Activated naive CD8-positive, alpha-beta T cell (primary cell): Measurements from ENCODE around the gene EVI5L.

Source experiments
- H3K27ac Mint-ChIP-seq: one replicate; pipeline ENCODE4 v1.8.0; 2021; ENCODE audit warnings: mixed read lengths
- H3K27me3 Mint-ChIP-seq: one replicate; pipeline ENCODE4 v1.8.0; 2021; ENCODE audit warnings: mixed read lengths
- H3K36me3 Mint-ChIP-seq: one replicate; pipeline ENCODE4 v1.8.0; 2021; ENCODE audit warnings: mixed read lengths
- H3K4me1 Mint-ChIP-seq: one replicate; pipeline ENCODE4 v1.8.0; 2021; ENCODE audit warnings: low read depth, mixed read lengths
- H3K4me3 Mint-ChIP-seq: one replicate; pipeline ENCODE4 v1.8.0; 2021; ENCODE audit warnings: mild to moderate bottlenecking, mixed read lengths
- H3K9me3 Mint-ChIP-seq: one replicate; pipeline ENCODE4 v1.8.0; 2021; ENCODE audit warnings: low read depth, mixed read lengths

The EVI5L gene

DNA sequence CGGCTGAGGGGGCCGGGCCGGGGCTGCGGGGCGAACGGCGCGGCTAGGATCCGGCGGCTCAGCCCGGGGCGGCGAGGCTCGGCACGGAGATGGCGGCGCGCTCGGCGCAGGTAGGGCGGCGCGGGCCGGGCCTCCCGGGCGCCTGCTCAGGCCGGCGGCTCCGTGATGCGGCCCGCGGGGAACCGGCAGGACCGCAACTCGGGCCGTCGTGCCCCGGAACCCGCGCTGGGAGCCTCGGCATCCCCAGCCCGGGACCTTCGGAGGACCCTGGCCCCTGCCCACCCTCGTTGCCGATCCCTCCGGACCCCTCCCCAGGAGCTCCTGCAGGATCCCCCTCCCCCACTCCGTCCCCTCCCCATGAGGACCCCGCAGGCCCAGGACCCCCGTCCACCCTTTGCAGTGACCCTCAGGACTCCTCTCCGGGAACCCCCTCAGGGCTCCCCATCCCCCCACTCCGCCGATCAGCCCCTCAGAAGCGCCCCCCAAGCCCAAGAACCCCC, 304 bp downstream of the EVI5L start:
- Mint-ChIP-seq H3K4me3 (no peak overlapping the region), H3K27ac (no peak overlapping the region), H3K27me3 (no peaks in the 10 kb centered on the region), H3K36me3 (no peaks in the 10 kb centered on the region), H3K9me3 (no peaks in the 10 kb centered on the region), H3K4me1 (peaks cover 14% of the 10 kb centered on the region)

DNA sequence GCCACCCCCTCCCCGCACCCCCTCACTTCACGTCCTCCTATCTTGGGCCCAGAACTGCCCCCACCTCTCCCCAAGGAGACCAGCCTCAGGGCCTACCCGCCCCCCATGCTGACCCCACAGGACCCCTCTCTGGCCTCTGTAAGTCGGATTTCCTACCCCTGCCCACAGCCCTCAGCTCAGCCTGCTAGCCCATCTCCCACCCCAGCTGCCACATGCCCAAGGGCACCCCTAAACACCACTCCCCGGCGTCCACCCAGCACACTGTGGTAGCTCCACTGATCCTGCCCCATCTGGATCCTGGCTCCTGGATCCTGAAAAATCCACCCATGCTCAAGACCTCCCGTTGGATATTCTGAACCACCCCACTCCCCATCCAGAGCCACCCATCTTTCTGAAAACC, 805 bp downstream of the EVI5L start:
- H3K27me3 Mint-ChIP-seq, result no peaks in the 10 kb centered on the region
- peaks cover 14% of the 10 kb centered on the region for H3K4me1 Mint-ChIP-seq
- peak overlapping the region; percentile 83 for H3K4me3 Mint-ChIP-seq
- no peaks in the 10 kb centered on the region for H3K9me3 Mint-ChIP-seq
- H3K27ac Mint-ChIP-seq, result no peak overlapping the region
- H3K36me3 Mint-ChIP-seq, result no peaks in the 10 kb centered on the region

DNA sequence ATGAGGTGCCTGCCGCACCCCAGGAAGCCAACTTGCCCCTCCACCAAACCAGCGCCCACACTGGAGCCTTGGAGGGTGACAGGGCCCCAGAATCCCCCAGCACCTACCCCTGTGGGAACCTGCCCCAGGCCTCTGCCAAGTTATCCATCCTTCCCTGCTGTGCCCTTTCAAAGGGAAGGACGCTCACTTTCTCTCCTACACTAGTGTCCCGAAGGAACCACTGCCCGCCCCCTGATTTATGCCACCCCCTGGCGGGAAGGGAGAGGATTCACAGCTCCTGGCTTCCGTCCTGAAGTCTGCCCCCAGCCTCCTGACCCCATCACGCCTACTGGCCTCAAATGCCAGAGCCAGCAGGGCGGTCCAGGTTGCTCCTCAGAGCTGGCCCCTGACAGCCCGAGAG, 1.4 kb downstream of the EVI5L start:
- H3K27me3 Mint-ChIP-seq, result no peaks in the 10 kb centered on the region
- peaks cover 14% of the 10 kb centered on the region for H3K4me1 Mint-ChIP-seq
- peak overlapping the region; percentile 83 for H3K4me3 Mint-ChIP-seq
- no peak overlapping the region for H3K27ac Mint-ChIP-seq
- no peaks in the 10 kb centered on the region for H3K36me3 Mint-ChIP-seq
- no peaks in the 10 kb centered on the region for H3K9me3 Mint-ChIP-seq

DNA sequence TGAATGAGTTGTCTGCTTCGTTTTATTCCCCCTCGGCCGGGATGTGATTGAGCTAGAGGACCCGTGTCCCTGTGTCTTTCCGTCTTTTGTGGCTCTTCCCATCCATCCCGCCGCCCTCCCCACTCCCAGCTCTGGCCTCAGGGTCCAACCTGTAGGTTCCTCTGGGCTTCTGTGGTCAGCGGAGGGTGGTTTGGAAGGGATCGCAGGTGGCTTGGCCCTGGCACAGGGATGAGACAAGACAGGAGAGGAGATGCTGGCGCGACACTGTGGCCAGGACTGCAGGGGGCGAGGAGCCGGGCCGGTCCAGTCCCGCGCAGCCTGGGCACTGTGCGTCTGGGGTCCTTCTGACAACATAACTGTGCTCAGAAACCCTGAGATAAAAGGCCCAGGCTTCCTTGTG, 2.0 kb downstream of the EVI5L start:
- H3K4me3 Mint-ChIP-seq, result peak overlapping the region; percentile 83
- no peaks in the 10 kb centered on the region for H3K27me3 Mint-ChIP-seq
- no peaks in the 10 kb centered on the region for H3K36me3 Mint-ChIP-seq
- H3K27ac Mint-ChIP-seq, result no peak overlapping the region
- H3K4me1 Mint-ChIP-seq, result peaks cover 14% of the 10 kb centered on the region
- no peaks in the 10 kb centered on the region for H3K9me3 Mint-ChIP-seq

DNA sequence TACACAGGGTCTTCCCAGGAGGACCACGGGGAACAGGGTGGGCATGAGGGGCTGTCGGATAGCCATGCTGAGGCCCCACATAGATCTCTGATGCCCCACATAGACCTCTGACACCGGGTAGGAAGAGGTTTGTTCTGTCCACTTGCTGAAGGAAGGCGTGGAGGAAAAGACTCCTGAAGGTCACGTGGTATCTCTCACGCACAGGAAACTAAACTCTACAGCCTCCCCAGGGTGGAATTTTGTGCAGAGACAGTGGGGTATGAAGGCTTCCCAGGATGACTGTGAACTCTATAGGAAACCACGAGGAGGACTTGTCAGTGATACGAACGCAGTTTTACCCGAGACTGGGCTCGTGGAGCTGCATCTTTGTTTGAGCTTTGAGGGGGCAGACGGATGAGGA, 2.8 kb downstream of the EVI5L start:
- Mint-ChIP-seq H3K9me3 (no peaks in the 10 kb centered on the region), H3K36me3 (no peaks in the 10 kb centered on the region), H3K27ac (no peak overlapping the region), H3K4me1 (peaks cover 14% of the 10 kb centered on the region), H3K4me3 (no peak overlapping the region), H3K27me3 (no peaks in the 10 kb centered on the region)

DNA sequence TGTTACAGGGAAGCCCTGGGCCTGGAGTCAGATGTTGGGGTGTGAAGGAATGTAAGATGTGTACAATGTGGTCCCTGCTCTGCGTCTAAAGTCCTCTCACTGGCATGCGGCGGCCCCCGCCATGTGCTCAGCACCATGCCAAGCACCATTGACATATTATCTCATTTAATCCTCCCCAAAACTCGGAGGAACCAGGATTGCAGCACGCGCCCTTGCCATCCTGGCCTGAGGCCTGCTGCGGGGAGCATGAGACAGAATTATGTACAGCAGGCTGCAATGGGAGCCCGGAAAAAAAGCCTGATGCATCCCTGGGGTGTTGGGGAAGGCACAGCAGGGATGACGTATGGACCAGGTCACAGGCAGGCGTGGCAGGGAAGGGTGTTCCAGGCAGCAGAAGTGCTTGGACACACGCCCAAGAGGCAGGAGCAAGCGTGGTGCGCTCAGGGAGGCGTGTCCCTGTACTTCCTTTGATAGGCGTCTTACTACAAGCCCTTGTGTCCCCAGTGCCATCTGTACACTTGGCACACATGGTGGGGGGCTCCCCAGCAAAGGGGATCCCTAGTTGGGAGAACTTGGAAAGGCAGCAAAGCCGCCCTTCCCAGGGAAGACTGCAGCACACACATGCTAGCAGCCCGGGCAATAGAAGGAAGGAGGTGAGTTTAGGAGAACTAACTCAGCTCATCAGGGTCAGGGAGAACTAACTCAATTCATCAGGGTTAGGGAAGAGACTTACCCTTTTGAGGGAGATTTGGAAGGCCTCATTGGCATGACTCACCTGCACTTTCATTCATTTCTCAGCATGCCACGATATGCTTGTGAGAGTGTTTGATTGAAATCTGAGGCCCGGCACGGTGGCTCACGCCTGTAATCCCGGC, 3.4 kb downstream of the EVI5L start:
- Mint-ChIP-seq H3K4me3 (no peak overlapping the region), H3K36me3 (no peaks in the 10 kb centered on the region), H3K9me3 (no peaks in the 10 kb centered on the region), H3K27ac (no peak overlapping the region), H3K4me1 (peaks cover 14% of the 10 kb centered on the region), H3K27me3 (no peaks in the 10 kb centered on the region)

DNA sequence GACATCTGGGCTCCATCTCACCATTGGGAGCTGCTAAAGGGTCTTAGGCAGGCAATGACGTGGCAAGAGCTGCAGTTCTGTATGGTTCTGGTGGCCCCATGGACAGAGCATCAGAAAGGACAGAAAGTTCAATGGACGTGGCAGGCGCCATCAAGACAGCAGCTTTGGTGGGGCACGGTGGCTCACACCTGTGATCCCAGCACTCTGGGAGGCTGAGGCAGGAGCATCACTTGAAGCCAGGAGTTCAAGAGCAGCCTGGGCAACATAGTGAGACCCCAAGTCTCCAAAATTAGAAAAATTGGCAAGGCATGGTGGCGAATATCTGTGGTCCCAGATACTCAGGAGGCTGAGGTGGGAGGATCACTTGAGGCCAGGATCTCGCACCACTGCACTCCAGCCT, 9.5 kb downstream of the EVI5L start:
- no peak overlapping the region for H3K4me3 Mint-ChIP-seq
- no peak overlapping the region for H3K27ac Mint-ChIP-seq
- no peaks in the 10 kb centered on the region for H3K9me3 Mint-ChIP-seq
- no peaks in the 10 kb centered on the region for H3K4me1 Mint-ChIP-seq
- H3K27me3 Mint-ChIP-seq, result no peaks in the 10 kb centered on the region
- no peaks in the 10 kb centered on the region for H3K36me3 Mint-ChIP-seq

DNA sequence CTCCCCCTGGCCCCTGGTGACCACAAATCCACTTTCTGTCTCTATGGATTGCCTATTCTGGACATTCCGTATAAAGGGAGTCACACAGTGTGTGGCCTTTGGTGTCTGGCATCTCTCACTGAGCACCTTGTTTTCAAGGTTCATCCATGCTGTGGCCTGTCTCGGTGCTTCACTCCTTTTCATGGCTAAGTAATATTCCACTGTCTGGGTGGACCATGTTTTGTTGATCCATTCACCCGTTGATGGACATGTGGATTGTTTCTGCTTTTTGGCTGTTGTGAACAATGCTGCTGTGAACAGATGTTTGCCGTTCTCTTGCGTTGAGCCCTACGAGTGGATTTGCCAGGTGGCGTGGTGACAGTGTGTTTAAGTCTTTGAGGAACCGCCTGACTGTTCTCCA, 10.6 kb downstream of the EVI5L start:
- H3K27me3 Mint-ChIP-seq, result no peaks in the 10 kb centered on the region
- H3K9me3 Mint-ChIP-seq, result no peaks in the 10 kb centered on the region
- H3K4me3 Mint-ChIP-seq, result no peak overlapping the region
- H3K36me3 Mint-ChIP-seq, result no peaks in the 10 kb centered on the region
- no peaks in the 10 kb centered on the region for H3K4me1 Mint-ChIP-seq
- H3K27ac Mint-ChIP-seq, result no peak overlapping the region

DNA sequence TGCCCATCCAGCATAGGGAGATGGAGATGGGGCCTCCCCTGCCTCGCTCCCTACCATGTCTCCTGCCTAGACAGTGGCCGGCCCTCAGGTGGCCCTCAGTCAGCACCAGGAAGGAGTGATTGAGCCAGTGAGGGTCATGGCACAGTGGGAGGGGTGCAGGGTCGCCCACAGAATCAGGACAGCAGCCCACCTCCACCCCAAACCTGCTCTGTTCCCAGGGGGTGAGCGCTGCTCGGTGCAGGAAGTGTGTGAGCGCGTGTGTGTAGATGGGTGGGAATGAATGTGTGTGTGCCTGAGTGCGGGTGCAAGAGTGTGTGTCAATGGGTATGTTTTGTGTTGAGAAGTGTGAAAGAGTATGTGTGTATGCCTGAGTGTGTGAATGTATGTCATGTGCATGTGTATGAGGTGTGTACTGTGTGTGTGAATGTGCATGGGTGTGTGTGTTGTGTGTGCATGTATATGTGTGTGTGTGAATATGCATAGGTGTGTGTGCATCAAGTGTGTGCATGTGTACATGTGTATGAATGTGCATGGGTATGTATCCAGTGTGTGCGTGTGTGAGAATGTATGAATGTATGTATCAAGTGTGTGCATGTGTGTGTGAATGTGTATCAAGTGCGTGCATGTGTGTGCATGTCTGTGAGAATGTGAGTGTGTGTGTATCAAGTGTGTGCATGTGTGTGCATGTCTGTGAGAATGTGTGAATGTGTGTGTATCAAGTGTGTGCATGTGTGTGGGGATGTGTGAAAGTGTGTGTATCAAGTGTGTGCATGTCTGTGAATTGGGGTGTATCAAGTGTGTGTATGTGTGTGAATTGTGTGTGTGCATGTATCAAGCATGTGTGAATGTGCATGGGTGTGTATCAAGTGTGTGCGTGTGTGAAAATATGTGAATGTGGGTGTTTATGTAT, 12.0 kb downstream of the EVI5L start:
- no peaks in the 10 kb centered on the region for H3K27me3 Mint-ChIP-seq
- H3K4me3 Mint-ChIP-seq, result no peak overlapping the region
- H3K36me3 Mint-ChIP-seq, result no peaks in the 10 kb centered on the region
- no peak overlapping the region for H3K27ac Mint-ChIP-seq
- no peaks in the 10 kb centered on the region for H3K4me1 Mint-ChIP-seq
- no peaks in the 10 kb centered on the region for H3K9me3 Mint-ChIP-seq

DNA sequence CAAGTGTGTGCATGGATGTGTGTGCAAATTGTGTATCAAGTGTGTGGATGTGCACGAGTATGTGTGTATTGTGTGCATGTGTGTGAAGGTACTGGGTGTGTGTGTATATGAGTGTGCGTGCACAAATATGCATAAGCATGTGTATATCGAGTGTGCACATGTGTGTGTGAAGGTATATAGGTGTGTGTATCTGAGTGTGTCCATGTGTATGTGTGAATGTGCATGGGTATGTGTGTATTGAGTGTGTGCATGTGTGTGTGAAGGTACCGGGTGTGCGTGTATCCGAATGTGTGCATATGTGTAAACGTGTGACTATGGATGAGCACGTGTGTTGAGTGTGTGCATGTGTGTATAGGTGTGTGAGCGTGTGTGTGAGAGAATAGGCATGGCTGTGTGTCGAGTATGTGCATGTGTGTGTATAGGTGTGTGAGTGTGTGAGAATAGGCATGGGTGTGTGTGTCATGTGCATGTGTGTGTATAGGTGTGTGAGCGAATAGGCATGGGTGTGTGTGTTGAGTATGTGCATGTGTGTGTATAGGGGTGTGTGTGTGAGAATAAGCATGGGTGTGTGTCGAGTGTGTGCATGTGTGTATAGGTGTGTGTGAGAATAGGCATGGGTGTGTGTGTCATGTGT, 12.8 kb downstream of the EVI5L start:
- Mint-ChIP-seq H3K4me3 (no peak overlapping the region), H3K27me3 (no peaks in the 10 kb centered on the region), H3K4me1 (no peaks in the 10 kb centered on the region), H3K27ac (no peak overlapping the region), H3K36me3 (no peaks in the 10 kb centered on the region), H3K9me3 (no peaks in the 10 kb centered on the region)

DNA sequence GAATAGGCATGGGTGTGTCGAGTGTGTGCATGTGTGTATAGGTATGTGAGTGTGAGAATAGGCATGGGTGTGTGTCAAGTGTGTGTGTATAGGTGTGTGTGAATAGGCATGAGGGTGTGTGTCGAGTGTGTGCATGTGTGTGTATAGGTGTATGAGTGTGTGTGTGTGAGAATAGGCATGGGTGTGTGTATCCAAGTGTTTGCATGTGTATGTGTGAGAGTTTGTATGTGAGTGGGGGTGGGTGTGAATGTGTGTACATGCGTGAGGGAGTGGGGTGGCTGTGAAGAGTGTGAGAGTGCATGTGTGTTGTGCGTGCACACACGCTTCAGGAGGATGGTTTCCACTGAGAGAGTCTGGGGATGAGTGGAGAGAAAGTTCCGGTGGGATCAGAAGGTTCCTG, 13.5 kb downstream of the EVI5L start:
- Mint-ChIP-seq H3K27ac (no peak overlapping the region), H3K27me3 (no peaks in the 10 kb centered on the region), H3K9me3 (no peaks in the 10 kb centered on the region), H3K4me3 (no peak overlapping the region), H3K4me1 (no peaks in the 10 kb centered on the region), H3K36me3 (no peaks in the 10 kb centered on the region)

DNA sequence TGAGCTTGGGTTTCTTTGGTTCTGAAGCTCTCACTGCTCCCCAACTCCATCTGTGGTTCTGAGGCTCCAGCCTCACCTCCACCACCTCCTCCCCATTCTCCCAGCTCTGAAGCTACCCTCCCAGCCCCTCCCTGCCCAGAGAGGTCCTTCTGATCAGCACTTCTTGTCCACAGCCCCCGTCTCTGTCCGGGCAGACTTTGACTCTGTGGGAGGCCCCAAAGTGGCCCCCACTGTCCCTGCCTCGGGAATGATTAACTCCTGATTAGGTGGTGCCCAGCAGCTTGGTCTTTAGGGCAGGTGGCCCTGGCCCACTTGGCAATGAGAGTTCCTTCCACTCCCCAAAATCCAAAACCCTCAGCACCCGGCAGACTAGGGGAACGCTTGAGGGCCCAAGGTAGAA, 14.4 kb downstream of the EVI5L start:
- H3K27ac Mint-ChIP-seq, result no peak overlapping the region
- no peaks in the 10 kb centered on the region for H3K4me1 Mint-ChIP-seq
- no peaks in the 10 kb centered on the region for H3K9me3 Mint-ChIP-seq
- H3K36me3 Mint-ChIP-seq, result no peaks in the 10 kb centered on the region
- H3K4me3 Mint-ChIP-seq, result no peak overlapping the region
- no peaks in the 10 kb centered on the region for H3K27me3 Mint-ChIP-seq

DNA sequence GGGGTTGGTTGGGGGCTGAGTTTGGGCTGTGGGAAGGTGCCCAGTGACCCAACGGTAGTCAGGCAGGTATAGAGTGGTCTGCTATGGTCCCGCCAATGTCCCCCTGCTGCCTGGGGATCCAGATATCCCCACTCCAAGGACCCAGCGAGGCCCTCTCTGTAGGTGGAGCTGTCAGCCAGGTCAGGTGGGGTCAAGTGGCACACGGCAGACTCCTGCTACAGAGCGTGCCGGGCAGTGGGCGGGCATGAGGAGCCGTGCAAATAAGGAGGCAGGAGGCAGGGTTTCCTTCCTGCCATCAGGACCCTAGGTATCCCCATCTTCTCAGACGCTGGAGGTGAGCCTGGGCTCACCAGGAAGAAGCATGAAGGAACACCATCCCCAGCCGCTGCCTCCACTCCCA, 14.9 kb downstream of the EVI5L start:
- H3K27me3 Mint-ChIP-seq, result no peaks in the 10 kb centered on the region
- no peak overlapping the region for H3K27ac Mint-ChIP-seq
- H3K9me3 Mint-ChIP-seq, result no peaks in the 10 kb centered on the region
- no peaks in the 10 kb centered on the region for H3K4me1 Mint-ChIP-seq
- no peaks in the 10 kb centered on the region for H3K36me3 Mint-ChIP-seq
- H3K4me3 Mint-ChIP-seq, result no peak overlapping the region

DNA sequence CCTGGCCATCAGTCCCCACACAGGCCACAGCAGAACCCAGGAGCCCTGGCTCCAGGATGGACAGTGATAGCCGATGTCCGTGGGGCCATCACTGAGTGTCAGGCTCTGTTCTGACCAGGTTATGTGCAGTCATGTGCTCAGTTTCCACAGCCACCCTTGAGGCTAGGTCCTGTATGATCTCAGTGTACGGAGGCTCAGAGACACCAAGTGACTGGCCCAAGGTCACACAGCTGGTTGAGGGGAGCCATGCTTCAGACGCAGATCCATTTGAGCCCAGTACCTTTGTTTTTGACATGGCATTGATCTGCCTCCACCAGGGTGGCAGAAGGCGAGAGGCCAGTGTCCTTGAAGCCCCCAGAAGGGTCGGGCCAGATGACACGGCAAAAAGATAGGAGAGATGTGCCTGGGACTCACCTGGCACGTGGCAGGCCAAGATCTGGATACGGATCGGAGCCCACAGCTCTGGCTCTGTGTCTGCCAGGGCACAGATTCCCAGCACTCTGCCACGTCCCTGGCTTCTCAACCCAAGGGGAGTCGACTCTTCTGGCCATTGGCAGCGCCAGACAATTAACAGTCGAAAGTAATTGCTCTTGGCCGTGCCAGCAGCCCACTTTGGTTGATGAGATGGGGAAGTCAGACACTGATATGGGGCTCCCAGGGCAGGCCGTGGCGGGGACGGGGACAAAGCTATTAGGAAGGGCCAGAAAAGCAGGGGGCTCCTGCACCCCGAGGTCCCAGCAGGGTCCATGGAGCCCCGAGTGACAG, 15.6 kb downstream of the EVI5L start:
- Mint-ChIP-seq H3K4me1 (no peaks in the 10 kb centered on the region), H3K27me3 (no peaks in the 10 kb centered on the region), H3K4me3 (no peak overlapping the region), H3K36me3 (no peaks in the 10 kb centered on the region), H3K9me3 (no peaks in the 10 kb centered on the region), H3K27ac (no peak overlapping the region)
